HepG2 (cell line): Measurements from ENCODE around the gene ZNF195. TPM values are rescaled to one million over a fixed set of nuclear protein-coding genes. Genes with fewer than 3 reads are reported as not detected.
A peak's percentile ranks its signal among the peaks of the same experiment; 100 is the strongest.

Experiments
- CREM ChIP-seq, 2 experiments: sonication (generic) in 1 of 2; formaldehyde crosslinking in 1 of 2; IDR thresholded peaks; 2 replicates each; pipeline versions ENCODE4 v1.4.0 to v1.6.1; 2016 to 2020; ENCODE audit warnings: antibody characterized with exemption in 1 of 2, mild to moderate bottlenecking in 1 of 2, missing genetic modification reagents in 1 of 2
- EP300 ChIP-seq, 3 experiments: sonication (generic) in 1 of 3; formaldehyde crosslinking in 1 of 3; IDR thresholded peaks; 2 replicates each; pipeline versions ENCODE4 v1.5.1 to v1.6.1; 2011 to 2020; ENCODE audit warnings: low read depth in 2 of 3, low read length in 2 of 3, borderline replicate concordance in 1 of 3, improper control_type of control experiment in 1 of 3, mild to moderate bottlenecking in 1 of 3, missing genetic modification reagents in 1 of 3, moderate library complexity in 1 of 3
- FOXA3 ChIP-seq: IDR thresholded peaks from 2 replicates; pipeline ENCODE4 v1.6.1; 2016; ENCODE audit warnings: missing genetic modification reagents, missing compliant biosample characterization
- HCFC1 ChIP-seq: fragments of 150-350 bp; IDR thresholded peaks from 2 replicates; pipeline ENCODE4 v1.6.1; 2014; ENCODE audit warnings: low read depth, low read length
- IRF1 ChIP-seq: sonication (generic); formaldehyde crosslinking; IDR thresholded peaks from 2 replicates; pipeline ENCODE4 v1.4.0; 2020; ENCODE audit warnings: low read depth, mild to moderate bottlenecking, missing genetic modification reagents
- ISL2 ChIP-seq: sonication (generic); formaldehyde crosslinking; IDR thresholded peaks from 2 replicates; pipeline ENCODE4 v1.5.0; 2020; ENCODE audit warnings: missing genetic modification reagents
- KAT2B ChIP-seq: fragments of 150-350 bp; IDR thresholded peaks from 2 replicates; pipeline ENCODE4 v1.6.1; 2014; ENCODE audit warnings: low read depth, low read length, borderline replicate concordance
- LCORL ChIP-seq, 2 experiments: fragments of 450-650 bp in 1 of 2; sonication (generic) in 1 of 2; formaldehyde crosslinking in 1 of 2; IDR thresholded peaks; 2 replicates each; pipeline versions ENCODE4 v1.5.0 to v1.6.1; 2017 to 2020; ENCODE audit warnings: antibody characterized with exemption in 1 of 2, missing genetic modification reagents in 1 of 2
- MTF1 ChIP-seq: sonication (generic); formaldehyde crosslinking; IDR thresholded peaks from 2 replicates; pipeline ENCODE4 v1.5.0; 2020; ENCODE audit warnings: missing genetic modification reagents
- NFIC ChIP-seq: IDR thresholded peaks from 2 replicates; pipeline ENCODE4 v1.6.1; 2012; ENCODE audit warnings: mild to moderate bottlenecking, low read length, inconsistent platforms
- NFYB ChIP-seq: sonication (generic); formaldehyde crosslinking; IDR thresholded peaks from 2 replicates; pipeline ENCODE4 v1.4.0; 2020; ENCODE audit warnings: missing genetic modification reagents
- NONO ChIP-seq, 2 experiments: fragments of 450-650 bp in 1 of 2; sonication (generic) in 1 of 2; formaldehyde crosslinking in 1 of 2; IDR thresholded peaks in 1 of 2; conservative IDR thresholded peaks in 1 of 2; 2 replicates each; pipeline versions ENCODE4 v1.6.1 to v1.8.0; 2017 to 2022; ENCODE audit warnings: mild to moderate bottlenecking in 1 of 2, missing genetic modification reagents in 1 of 2, moderate library complexity in 1 of 2
- RBM22 ChIP-seq: fragments of 200-400 bp; formaldehyde crosslinking; optimal IDR thresholded peaks from 2 replicates; pipeline ENCODE3; 2017; ENCODE audit warnings: mild to moderate bottlenecking, low read length, moderate library complexity
- TFDP2 ChIP-seq: sonication (generic); formaldehyde crosslinking; IDR thresholded peaks from 2 replicates; pipeline ENCODE4 v1.4.0; 2020; ENCODE audit warnings: missing genetic modification reagents
- TRIM24 ChIP-seq: sonication (generic); formaldehyde crosslinking; IDR thresholded peaks from 2 replicates; pipeline ENCODE4 v1.8.0; 2022; ENCODE audit warnings: mild to moderate bottlenecking, missing genetic modification reagents
- ZFP36L2 ChIP-seq: sonication (generic); formaldehyde crosslinking; IDR thresholded peaks from 2 replicates; pipeline ENCODE4 v1.4.0; 2020; ENCODE audit warnings: missing genetic modification reagents
- ZNF264 ChIP-seq: sonication (generic); formaldehyde crosslinking; IDR thresholded peaks from 2 replicates; pipeline ENCODE4 v1.4.0; 2020; ENCODE audit warnings: missing genetic modification reagents
- ZNF281 ChIP-seq: sonication (generic); formaldehyde crosslinking; IDR thresholded peaks from 2 replicates; pipeline ENCODE4 v1.4.0; 2020; ENCODE audit warnings: missing genetic modification reagents, borderline replicate concordance
- ZNF619 ChIP-seq: sonication (generic); formaldehyde crosslinking; IDR thresholded peaks from 2 replicates; pipeline ENCODE4 v1.4.0; 2020; ENCODE audit warnings: mild to moderate bottlenecking, missing genetic modification reagents
- polyA plus RNA-seq, 8 experiments: library from polyadenylated mRNA; depleted of rRNA in 3 of 8; stranded (reverse) in 7 of 8; unstranded in 1 of 8; fragments of >200 nt; fragmentation: Illumina TruSeq in 4 of 8; extraction: Trizol in 4 of 8; gene quantifications; 2 replicates each; pipeline versions ENCODE4 v1.2.1 to v1.2.3, GENCODE V29; 2011 to 2016; ENCODE audit warnings: low read depth in 4 of 8, missing spikeins in 1 of 8, mixed read lengths in 1 of 8; ENCODE audit not compliant: insufficient read depth in 1 of 8
- total RNA-seq, 5 experiments: library from RNA; depleted of rRNA; stranded (reverse); fragments of >200 nt; fragmentation: Illumina TruSeq; extraction: Trizol; gene quantifications; 2 replicates each; pipeline ENCODE4 v1.2.3, GENCODE V29; 2016; ENCODE audit warnings: low read depth in 1 of 5
- TF ChIP-seq, protein P1 (sequence below): sonication (generic); formaldehyde crosslinking; IDR thresholded peaks from 2 replicates; pipeline ENCODE4 v1.4.0; 2020; ENCODE audit warnings: missing genetic modification reagents, mild to moderate bottlenecking, borderline replicate concordance

The ZNF195 gene
- total and polyA plus RNA-seq, 2 of the 13 experiments (the other 11 are each of a cell fraction or from before 2014, with no cell fraction given), result 17.3 to 31.4 TPM

- TF ChIP-seq LCORL (IDR thresholded peaks at IDR 0.05) (no peak), LCORL (CRISPR knock-in tag; IDR thresholded peaks at IDR 0.05) (peak; percentile 74; the same call in 1 of the 2 replicates), IRF1 (no peak), NFYB (CRISPR knock-in tag) (peak; percentile 94), HCFC1 (peak; percentile 49; the same call in 1 of the 2 replicates), TFDP2 (CRISPR knock-in tag) (peak; percentile 47; the same call in 1 of the 2 replicates), MTF1 (CRISPR knock-in tag) (no peak), ZFP36L2 (no peak), ZNF619 (no peak; the same call in 1 of the 2 replicates), CREM (IDR thresholded peaks at IDR 0.05) (0 out of 2 replicates have a peak, but pooled peaks have one; percentile 8), CREM (CRISPR knock-in tag; IDR thresholded peaks at IDR 0.05) (no peak), ZNF281 (CRISPR knock-in tag) (no peak), KAT2B (no peak), NONO (IDR thresholded peaks at IDR 0.05) (no peak), NONO (CRISPR knock-in tag; conservative IDR thresholded peaks at IDR 0.05) (peak; percentile 57), NFIC (no peak), EP300 (IDR thresholded peaks at IDR 0.05; ENCODE audit: low read depth in 2 of 2, low read length in 2 of 2) (no peak), EP300 (CRISPR knock-in tag; IDR thresholded peaks at IDR 0.05; ENCODE audit: borderline replicate concordance) (no peak), ZNF264 (no peak), ISL2 (no peak), RBM22 (no peak), FOXA3 (CRISPR knock-in tag) (no peak; the same call in 1 of the 2 replicates), TRIM24 (no peak)
- TF ChIP-seq, protein P1, sequence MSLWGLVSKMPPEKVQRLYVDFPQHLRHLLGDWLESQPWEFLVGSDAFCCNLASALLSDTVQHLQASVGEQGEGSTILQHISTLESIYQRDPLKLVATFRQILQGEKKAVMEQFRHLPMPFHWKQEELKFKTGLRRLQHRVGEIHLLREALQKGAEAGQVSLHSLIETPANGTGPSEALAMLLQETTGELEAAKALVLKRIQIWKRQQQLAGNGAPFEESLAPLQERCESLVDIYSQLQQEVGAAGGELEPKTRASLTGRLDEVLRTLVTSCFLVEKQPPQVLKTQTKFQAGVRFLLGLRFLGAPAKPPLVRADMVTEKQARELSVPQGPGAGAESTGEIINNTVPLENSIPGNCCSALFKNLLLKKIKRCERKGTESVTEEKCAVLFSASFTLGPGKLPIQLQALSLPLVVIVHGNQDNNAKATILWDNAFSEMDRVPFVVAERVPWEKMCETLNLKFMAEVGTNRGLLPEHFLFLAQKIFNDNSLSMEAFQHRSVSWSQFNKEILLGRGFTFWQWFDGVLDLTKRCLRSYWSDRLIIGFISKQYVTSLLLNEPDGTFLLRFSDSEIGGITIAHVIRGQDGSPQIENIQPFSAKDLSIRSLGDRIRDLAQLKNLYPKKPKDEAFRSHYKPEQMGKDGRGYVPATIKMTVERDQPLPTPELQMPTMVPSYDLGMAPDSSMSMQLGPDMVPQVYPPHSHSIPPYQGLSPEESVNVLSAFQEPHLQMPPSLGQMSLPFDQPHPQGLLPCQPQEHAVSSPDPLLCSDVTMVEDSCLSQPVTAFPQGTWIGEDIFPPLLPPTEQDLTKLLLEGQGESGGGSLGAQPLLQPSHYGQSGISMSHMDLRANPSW (CRISPR knock-in tag), result 0 out of 2 replicates have a peak, but pooled peaks have one; percentile 53
Measured at GRCh38 chr11:3378426-3379423, at the start of gene ZNF195 (continued).
